GM21723 (cell line): ENCODE data around the gene GALNT9.

Source experiments
- ATAC-seq: cut with Tn5 transposase; IDR thresholded peaks from one replicate; pipeline ENCODE4 v1.9.1; 2021; ENCODE audit warnings: mild to moderate bottlenecking, moderate library complexity; ENCODE audit not compliant: unreplicated experiment

The GALNT9 gene

DNA sequence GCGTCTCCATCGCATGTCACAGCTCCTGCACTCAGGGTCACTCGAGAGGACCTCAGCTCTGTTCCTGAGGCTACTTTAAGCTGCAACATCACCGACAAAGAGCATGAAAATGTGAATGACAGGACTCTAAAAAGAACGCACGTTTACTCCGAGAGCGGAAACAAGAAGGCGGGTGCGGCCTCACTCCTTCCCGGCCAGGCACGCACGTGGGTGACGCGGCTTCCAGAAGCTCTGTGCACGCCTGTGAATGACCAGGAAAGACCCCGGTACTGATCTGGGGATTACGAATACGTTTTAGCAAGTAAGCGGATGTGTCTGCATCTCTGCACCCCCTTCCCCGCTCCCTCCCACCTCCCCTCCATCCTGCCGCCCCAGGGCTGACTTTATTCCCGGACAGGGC lies 15.2 kb upstream of the GALNT9 start:
- no peak for ATAC-seq

GRCh38 chr12:132344181-132344580 lies 14.8 kb upstream of the GALNT9 start:
- no peak for ATAC-seq

- ATAC-seq, result no peak
Observed at GRCh38 chr12:132343294-132344004, 14.1 kb upstream of the GALNT9 start.

- ATAC-seq, result no peak
Observed at GRCh38 chr12:132342251-132343227, 13.2 kb upstream of the GALNT9 start.

- no peak for ATAC-seq
Observed at GRCh38 chr12:132341318-132342050, 12.1 kb upstream of the GALNT9 start.

- no peak for ATAC-seq
Observed at GRCh38 chr12:132340266-132341035, 11.1 kb upstream of the GALNT9 start.

DNA sequence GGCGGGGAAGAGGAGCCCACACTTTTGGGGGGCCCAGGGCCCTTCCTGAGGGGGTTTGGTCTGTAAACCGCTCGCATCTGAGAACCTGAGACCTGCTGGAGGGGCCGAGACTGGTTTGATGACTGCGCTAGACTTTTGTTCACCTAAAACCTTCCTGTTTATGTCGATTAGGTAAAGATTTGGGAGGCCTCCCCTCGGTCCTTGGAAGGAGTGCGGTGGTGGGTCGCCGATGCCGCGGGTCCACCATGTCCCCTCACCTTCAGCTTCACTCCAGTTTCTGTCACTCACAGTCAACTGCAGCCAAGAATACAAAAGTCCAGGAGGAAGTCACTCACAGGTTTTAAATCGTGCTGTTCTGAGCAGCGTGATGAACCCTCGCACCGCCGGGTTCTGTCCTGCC lies 10.5 kb upstream of the GALNT9 start:
- ATAC-seq, result no peak

GRCh38 chr12:132338781-132339180 lies 9.4 kb upstream of the GALNT9 start:
- ATAC-seq, result no peak

GRCh38 chr12:132338311-132338710 lies 8.9 kb upstream of the GALNT9 start:
- no peak for ATAC-seq

- ATAC-seq, result no peak
Observed at GRCh38 chr12:132337557-132337956, 8.2 kb upstream of the GALNT9 start.

DNA sequence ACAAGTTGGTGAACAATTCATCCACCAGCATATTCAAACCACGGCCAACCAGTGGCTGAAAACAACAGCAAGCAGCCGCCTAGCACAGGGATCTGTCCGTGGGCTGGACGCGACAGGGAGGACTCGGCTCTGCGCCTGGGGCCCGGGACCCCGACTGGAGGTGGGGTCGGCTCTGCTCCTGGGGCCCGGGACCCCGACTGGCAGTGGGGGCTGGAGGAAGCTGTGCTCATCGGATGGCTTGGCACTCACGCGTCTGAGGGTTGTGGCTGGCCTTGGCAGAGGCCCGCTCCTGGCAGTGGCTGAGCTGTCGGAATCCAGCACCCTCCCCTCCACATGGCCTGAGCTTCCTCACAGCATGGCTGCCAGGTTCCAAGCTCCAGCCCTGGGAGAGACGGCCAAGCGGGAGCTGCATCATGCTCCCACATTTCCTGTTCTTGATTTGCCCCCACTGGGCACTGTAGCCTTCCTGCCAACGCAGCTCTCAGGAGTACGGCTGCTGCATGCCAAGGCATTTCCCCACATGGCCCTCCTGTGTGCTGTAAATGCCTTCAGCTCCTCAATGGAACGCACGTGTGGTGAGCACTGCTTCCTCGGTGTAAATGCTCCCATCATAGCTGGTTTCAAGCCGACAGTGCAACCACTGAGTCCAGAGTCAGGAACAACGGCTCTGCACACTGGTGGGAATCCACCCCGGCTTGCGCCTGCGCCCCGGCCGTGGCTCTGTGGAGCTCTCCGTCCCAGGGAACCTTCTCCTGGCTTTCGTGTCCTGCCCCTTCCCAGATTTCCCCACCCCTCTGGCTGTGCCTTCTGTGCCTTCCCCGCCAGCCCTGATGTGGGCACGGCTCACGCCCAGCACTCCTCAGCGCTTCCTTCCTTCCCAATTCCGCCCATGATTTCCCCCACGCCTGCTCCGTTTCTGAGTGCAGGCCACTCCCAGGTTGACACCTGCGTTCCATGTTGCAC lies 7.3 kb upstream of the GALNT9 start:
- no peak for ATAC-seq

GRCh38 chr12:132335179-132335756 lies 5.9 kb upstream of the GALNT9 start:
- ATAC-seq, result no peak

- ATAC-seq, result no peak
Observed at GRCh38 chr12:132333766-132334165, 4.4 kb upstream of the GALNT9 start.

- no peak for ATAC-seq
Observed at GRCh38 chr12:132333273-132333672, 3.9 kb upstream of the GALNT9 start.

- no peak for ATAC-seq
Observed at GRCh38 chr12:132330549-132330881, 1.1 kb upstream of the GALNT9 start.

DNA sequence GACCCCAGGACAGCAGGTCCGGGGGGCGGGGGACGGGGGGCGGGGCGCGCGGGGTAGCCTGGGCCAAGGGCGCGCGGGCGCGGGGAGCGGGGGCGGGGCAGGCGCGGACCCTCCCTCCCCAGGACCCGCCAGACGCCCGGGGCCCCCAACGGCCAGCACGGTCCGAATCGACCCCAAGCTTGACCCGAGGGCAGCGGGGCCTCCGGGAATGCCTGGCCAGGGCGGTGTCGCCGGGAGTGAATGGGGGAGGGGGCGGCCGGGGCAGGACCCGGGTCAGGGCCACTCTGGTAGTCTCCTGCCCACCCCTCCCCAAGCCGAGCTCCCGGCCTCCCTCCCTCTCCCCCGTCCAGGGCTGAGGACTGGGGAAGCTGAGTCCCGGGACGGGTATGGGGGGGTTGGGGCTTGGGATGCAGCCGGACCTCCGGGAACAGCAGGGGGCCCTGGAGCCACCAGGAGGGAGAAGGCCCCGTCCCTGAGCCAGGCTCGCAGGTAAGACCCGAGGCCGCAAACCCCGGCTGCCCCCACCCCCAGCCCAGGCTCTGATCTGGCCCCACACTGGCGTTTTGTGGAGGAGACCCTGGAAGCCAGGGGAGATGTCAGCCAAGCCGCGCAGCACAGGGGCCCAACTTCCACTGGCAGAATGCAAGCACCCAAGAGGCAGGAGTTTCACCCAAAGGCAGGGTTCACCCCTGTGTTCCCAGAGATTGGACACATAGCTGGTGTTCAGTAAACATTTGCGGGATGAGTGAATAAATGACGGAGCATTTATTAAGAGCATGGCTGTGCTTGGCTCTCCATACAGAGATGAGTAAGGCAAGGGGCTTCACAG lies 545 bp upstream of the GALNT9 start:
- ATAC-seq, result no peak

- ATAC-seq, result no peak
Observed at GRCh38 chr12:132328282-132329029, 933 bp downstream of the GALNT9 start.
